Measurements from ENCODE around the gene DNAI7. TPM values are rescaled to one million over a fixed set of nuclear protein-coding genes. Genes with fewer than 3 reads are reported as not detected.

DNAI7 gene
- total RNA-seq, 1 donor from 2014 or later: not detected

DNA sequence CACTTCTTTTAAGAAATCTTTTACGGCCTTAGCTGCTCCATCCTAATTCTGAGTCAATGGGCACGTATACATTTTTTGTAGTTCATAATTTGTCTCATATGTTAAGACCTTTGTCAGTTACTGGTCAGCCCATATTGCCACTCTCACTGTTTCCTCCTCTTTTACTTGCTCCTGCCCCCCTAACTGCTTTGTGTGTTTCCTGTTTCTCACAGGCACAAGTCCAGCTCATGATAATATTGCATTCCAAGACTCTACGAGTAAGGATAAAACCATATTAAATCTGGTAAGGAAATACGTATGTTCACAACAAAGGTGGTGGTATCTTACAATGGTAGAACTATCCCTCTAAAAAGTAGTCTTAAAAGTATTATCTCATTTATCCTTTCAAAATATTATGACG is 111.7 kb downstream of the DNAI7 start:
- intact Hi-C loops (cut with micrococcal nuclease): no loop called here
- Mint-ChIP-seq H3K27me3 (ENCODE audit: low read depth) (no peaks in the 10 kb centered on the region), H3K9me3 (no peaks in the 10 kb centered on the region), H3K4me1 (ENCODE audit: low read depth) (peaks cover 5% of the 10 kb centered on the region), H3K27ac (no peak overlapping the region), H3K36me3 (ENCODE audit: low read depth) (peaks cover 61% of the 10 kb centered on the region), H3K4me3 (ENCODE audit: low read depth) (no peak overlapping the region)
- DNase-seq (ENCODE audit: low spot score): no peak

DNA sequence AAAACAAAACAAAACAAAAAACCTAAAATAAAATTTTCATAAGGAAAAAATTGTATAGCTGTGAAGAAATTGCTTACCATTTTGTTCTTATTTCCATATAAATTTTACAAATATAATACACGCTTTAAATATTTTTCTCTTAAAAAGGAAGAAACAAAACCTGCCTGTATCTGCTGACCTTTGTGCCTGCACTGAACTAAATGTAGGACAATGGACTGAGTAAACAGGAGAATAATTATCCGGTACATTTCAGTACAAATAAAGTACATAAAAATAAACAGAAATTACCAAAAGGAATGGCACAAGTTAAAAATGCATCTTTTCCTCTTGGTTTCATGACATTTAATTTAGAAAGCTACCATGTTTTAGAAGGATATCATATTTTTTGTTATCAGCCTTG is 112.3 kb downstream of the DNAI7 start:
- Mint-ChIP-seq H3K27me3 (ENCODE audit: low read depth) (no peaks in the 10 kb centered on the region), H3K4me1 (ENCODE audit: low read depth) (no peaks in the 10 kb centered on the region), H3K27ac (no peak overlapping the region), H3K4me3 (ENCODE audit: low read depth) (no peak overlapping the region), H3K36me3 (ENCODE audit: low read depth) (peaks cover 59% of the 10 kb centered on the region), H3K9me3 (no peaks in the 10 kb centered on the region)
- intact Hi-C loops (cut with micrococcal nuclease): no loop called here
- no peak for DNase-seq (ENCODE audit: low spot score)

GRCh38 chr12:25079393-25079792 is 115.6 kb downstream of the DNAI7 start:
- Mint-ChIP-seq H3K9me3 (no peaks in the 10 kb centered on the region), H3K4me1 (ENCODE audit: low read depth) (peaks cover 9% of the 10 kb centered on the region), H3K27me3 (ENCODE audit: low read depth) (no peaks in the 10 kb centered on the region), H3K36me3 (ENCODE audit: low read depth) (peaks cover 43% of the 10 kb centered on the region), H3K4me3 (ENCODE audit: low read depth) (no peak overlapping the region), H3K27ac (no peak overlapping the region)
- DNase-seq (ENCODE audit: low spot score): no peak
- intact Hi-C loops (cut with micrococcal nuclease): no loop called here

GRCh38 chr12:25074954-25075353 is 120.0 kb downstream of the DNAI7 start:
- H3K4me1 Mint-ChIP-seq (ENCODE audit: low read depth): peaks cover 16% of the 10 kb centered on the region
- no peaks in the 10 kb centered on the region for H3K9me3 Mint-ChIP-seq
- no peak overlapping the region for H3K4me3 Mint-ChIP-seq (ENCODE audit: low read depth)
- no peaks in the 10 kb centered on the region for H3K27me3 Mint-ChIP-seq (ENCODE audit: low read depth)
- DNase-seq (ENCODE audit: low spot score): no peak
- H3K27ac Mint-ChIP-seq: no peak overlapping the region
- H3K36me3 Mint-ChIP-seq (ENCODE audit: low read depth): peaks cover 57% of the 10 kb centered on the region
- intact Hi-C loops (cut with micrococcal nuclease): no loop called here

DNA sequence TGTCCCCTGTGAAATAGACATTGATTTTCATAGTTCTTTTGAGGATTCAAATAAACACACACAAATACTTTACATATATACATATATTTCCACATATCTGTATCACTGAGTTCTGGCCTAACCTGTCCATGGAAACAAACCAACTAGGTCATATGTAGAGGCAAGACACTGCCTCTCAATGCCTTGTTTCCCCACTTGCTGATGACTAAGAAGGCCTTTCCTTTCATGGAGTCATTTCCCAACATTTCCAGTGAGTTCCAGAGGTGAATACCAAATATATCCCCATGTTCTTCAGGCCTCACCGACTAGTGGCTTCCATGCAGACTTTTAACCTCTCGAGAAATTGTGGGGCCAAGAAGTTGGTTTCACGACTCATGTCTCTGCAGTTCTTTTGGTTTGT is 120.8 kb downstream of the DNAI7 start:
- peaks cover 58% of the 10 kb centered on the region for H3K36me3 Mint-ChIP-seq (ENCODE audit: low read depth)
- H3K9me3 Mint-ChIP-seq: no peaks in the 10 kb centered on the region
- peaks cover 17% of the 10 kb centered on the region for H3K4me1 Mint-ChIP-seq (ENCODE audit: low read depth)
- no peak overlapping the region for H3K4me3 Mint-ChIP-seq (ENCODE audit: low read depth)
- no peak for DNase-seq (ENCODE audit: low spot score)
- H3K27me3 Mint-ChIP-seq (ENCODE audit: low read depth): no peaks in the 10 kb centered on the region
- intact Hi-C loops (cut with micrococcal nuclease): no loop called here
- H3K27ac Mint-ChIP-seq: no peak overlapping the region

- H3K4me3 Mint-ChIP-seq (ENCODE audit: low read depth): no peak overlapping the region
- no peak overlapping the region for H3K27ac Mint-ChIP-seq
- peaks cover 21% of the 10 kb centered on the region for H3K4me1 Mint-ChIP-seq (ENCODE audit: low read depth)
- H3K27me3 Mint-ChIP-seq (ENCODE audit: low read depth): no peaks in the 10 kb centered on the region
- no peaks in the 10 kb centered on the region for H3K9me3 Mint-ChIP-seq
- peaks cover 66% of the 10 kb centered on the region for H3K36me3 Mint-ChIP-seq (ENCODE audit: low read depth)
- intact Hi-C loops (cut with micrococcal nuclease): no loop called here
- no peak for DNase-seq (ENCODE audit: low spot score)
Observed at GRCh38 chr12:25072906-25073650, 121.9 kb downstream of the DNAI7 start.

- intact Hi-C loops (cut with micrococcal nuclease): no loop called here
- Mint-ChIP-seq H3K27ac (no peak overlapping the region), H3K9me3 (no peaks in the 10 kb centered on the region), H3K27me3 (ENCODE audit: low read depth) (no peaks in the 10 kb centered on the region), H3K4me1 (ENCODE audit: low read depth) (peaks cover 24% of the 10 kb centered on the region), H3K36me3 (ENCODE audit: low read depth) (peaks cover 78% of the 10 kb centered on the region), H3K4me3 (ENCODE audit: low read depth) (no peak overlapping the region)
- DNase-seq (ENCODE audit: low spot score): no peak
Observed at GRCh38 chr12:25071366-25071765, 123.6 kb downstream of the DNAI7 start.

DNA sequence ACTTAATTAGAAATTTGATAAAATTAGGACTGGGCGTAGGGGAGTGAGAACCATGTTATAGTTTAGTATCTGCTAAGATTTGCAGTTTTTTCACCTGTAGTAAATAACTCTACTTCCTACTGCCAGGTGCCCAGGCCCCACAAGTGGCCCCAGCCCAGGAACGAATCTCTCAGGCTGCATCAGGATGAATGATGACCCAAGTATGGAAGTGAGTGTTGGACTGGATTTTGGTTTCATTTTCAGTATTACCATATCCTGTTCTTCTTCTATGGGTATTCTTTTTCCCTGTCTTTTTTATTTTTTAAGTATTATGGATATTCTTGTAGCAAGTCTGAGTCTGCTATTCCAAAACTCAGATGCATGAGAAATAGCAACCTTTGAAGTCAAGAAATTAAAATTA is 125.7 kb downstream of the DNAI7 start:
- DNase-seq (ENCODE audit: low spot score): no peak
- Mint-ChIP-seq H3K36me3 (ENCODE audit: low read depth) (peaks cover 86% of the 10 kb centered on the region), H3K4me3 (ENCODE audit: low read depth) (no peak overlapping the region), H3K9me3 (no peaks in the 10 kb centered on the region), H3K4me1 (ENCODE audit: low read depth) (peaks cover 17% of the 10 kb centered on the region), H3K27me3 (ENCODE audit: low read depth) (no peaks in the 10 kb centered on the region), H3K27ac (no peak overlapping the region)
- intact Hi-C loops (cut with micrococcal nuclease): no loop called here

- no peaks in the 10 kb centered on the region for H3K9me3 Mint-ChIP-seq
- peaks cover 32% of the 10 kb centered on the region for H3K4me1 Mint-ChIP-seq (ENCODE audit: low read depth)
- intact Hi-C loops (cut with micrococcal nuclease): no loop called here
- H3K27ac Mint-ChIP-seq: no peak overlapping the region
- no peaks in the 10 kb centered on the region for H3K27me3 Mint-ChIP-seq (ENCODE audit: low read depth)
- H3K4me3 Mint-ChIP-seq (ENCODE audit: low read depth): no peak overlapping the region
- peaks cover 72% of the 10 kb centered on the region for H3K36me3 Mint-ChIP-seq (ENCODE audit: low read depth)
- DNase-seq (ENCODE audit: low spot score): no peak
Observed at GRCh38 chr12:25065035-25065434, 129.9 kb downstream of the DNAI7 start.

- no peak for DNase-seq (ENCODE audit: low spot score)
- Mint-ChIP-seq H3K4me3 (ENCODE audit: low read depth) (no peak overlapping the region), H3K36me3 (ENCODE audit: low read depth) (peaks cover 62% of the 10 kb centered on the region), H3K27ac (peak overlapping the region; percentile 21), H3K9me3 (no peaks in the 10 kb centered on the region), H3K4me1 (ENCODE audit: low read depth) (peaks cover 32% of the 10 kb centered on the region), H3K27me3 (ENCODE audit: low read depth) (no peaks in the 10 kb centered on the region)
- intact Hi-C loops (cut with micrococcal nuclease): loop anchor here (1.0 kb wide), 1 partner anchor 12 kb away; a partner anchor contains a TSS
Observed at GRCh38 chr12:25063873-25064628, 130.9 kb downstream of the DNAI7 start.

GRCh38 chr12:25058658-25059058 is 136.3 kb downstream of the DNAI7 start:
- peaks cover 51% of the 10 kb centered on the region for H3K4me1 Mint-ChIP-seq (ENCODE audit: low read depth)
- no peak for DNase-seq (ENCODE audit: low spot score)
- H3K9me3 Mint-ChIP-seq: no peaks in the 10 kb centered on the region
- no peak overlapping the region for H3K4me3 Mint-ChIP-seq (ENCODE audit: low read depth)
- no peaks in the 10 kb centered on the region for H3K27me3 Mint-ChIP-seq (ENCODE audit: low read depth)
- H3K27ac Mint-ChIP-seq: no peak overlapping the region
- intact Hi-C loops (cut with micrococcal nuclease): loop anchor here (5.0 to 10.0 kb wide), 2 partner anchors 36 to 1776 kb away; partner anchors contain the start of gene ITPR2
- peaks cover 15% of the 10 kb centered on the region for H3K36me3 Mint-ChIP-seq (ENCODE audit: low read depth)
